ENCODE results near the gene KBTBD13.
A peak's percentile ranks its signal among the peaks of the same experiment; 100 is the strongest.

KBTBD13 gene

GRCh38 chr15:65051266-65051665, 25.3 kb upstream of the KBTBD13 start:
- no peak overlapping the region for H3K4me3 ChIP-seq (ENCODE audit: low read depth, low read length)

- no peak overlapping the region for H3K4me3 ChIP-seq (ENCODE audit: low read depth, low read length)
Measured at GRCh38 chr15:65052956-65053355, 23.6 kb upstream of the KBTBD13 start.

GRCh38 chr15:65054333-65055200, 22.0 kb upstream of the KBTBD13 start:
- no peak overlapping the region for H3K4me3 ChIP-seq (ENCODE audit: low read depth, low read length)

- H3K4me3 ChIP-seq (ENCODE audit: low read depth, low read length) = no peak overlapping the region
Measured at GRCh38 chr15:65055201-65055870, 21.2 kb upstream of the KBTBD13 start.

GRCh38 chr15:65056106-65056505, 20.4 kb upstream of the KBTBD13 start:
- no peak overlapping the region for H3K4me3 ChIP-seq (ENCODE audit: low read depth, low read length)

GRCh38 chr15:65056868-65057548, 19.5 kb upstream of the KBTBD13 start:
- H3K4me3 ChIP-seq (ENCODE audit: low read depth, low read length) = no peak overlapping the region

- no peak overlapping the region for H3K4me3 ChIP-seq (ENCODE audit: low read depth, low read length)
Measured at GRCh38 chr15:65057549-65057940, 19.0 kb upstream of the KBTBD13 start.

- H3K4me3 ChIP-seq (ENCODE audit: low read depth, low read length) = no peak overlapping the region
Measured at GRCh38 chr15:65058394-65059368, 17.9 kb upstream of the KBTBD13 start.

GRCh38 chr15:65059369-65059750, 17.2 kb upstream of the KBTBD13 start:
- no peak overlapping the region for H3K4me3 ChIP-seq (ENCODE audit: low read depth, low read length)

- H3K4me3 ChIP-seq (ENCODE audit: low read depth, low read length) = no peak overlapping the region
Measured at GRCh38 chr15:65059931-65060596, 16.5 kb upstream of the KBTBD13 start.

- H3K4me3 ChIP-seq (ENCODE audit: low read depth, low read length) = no peak overlapping the region
Measured at GRCh38 chr15:65060641-65061397, 15.7 kb upstream of the KBTBD13 start.

- H3K4me3 ChIP-seq (ENCODE audit: low read depth, low read length) = no peak overlapping the region
Measured at GRCh38 chr15:65062061-65062460, 14.5 kb upstream of the KBTBD13 start.

- no peak overlapping the region for H3K4me3 ChIP-seq (ENCODE audit: low read depth, low read length)
Measured at GRCh38 chr15:65062726-65063125, 13.8 kb upstream of the KBTBD13 start.

- no peak overlapping the region for H3K4me3 ChIP-seq (ENCODE audit: low read depth, low read length)
Measured at GRCh38 chr15:65066001-65066634, 10.4 kb upstream of the KBTBD13 start.

GRCh38 chr15:65066635-65067316, 9.8 kb upstream of the KBTBD13 start:
- peak overlapping the region; percentile 46 for H3K4me3 ChIP-seq (ENCODE audit: low read depth, low read length)

GRCh38 chr15:65067317-65067644, 9.3 kb upstream of the KBTBD13 start:
- peak overlapping the region; percentile 46 for H3K4me3 ChIP-seq (ENCODE audit: low read depth, low read length)

- peak within 1 kb of the TSS; percentile 46 for H3K4me3 ChIP-seq (ENCODE audit: low read depth, low read length)
Measured at GRCh38 chr15:65067645-65068402, 8.7 kb upstream of the KBTBD13 start, which contains the start of gene RASL12. Gene RASL12, minus strand, starts transcription at chr15:65067991. Its CDS starts 156 bp downstream, at chr15:65067835.

- no peak overlapping the region for H3K4me3 ChIP-seq (ENCODE audit: low read depth, low read length)
Measured at GRCh38 chr15:65068403-65068788, 8.2 kb upstream of the KBTBD13 start.

All from iPS-11a (cell line).